Colonic mucosa (tissue), 4 donors: ENCODE results near the gene RGMA. TPM values are rescaled to one million over a fixed set of nuclear protein-coding genes. Genes with fewer than 3 reads are reported as not detected.

Source experiments
- DNase-seq: peaks from one replicate; pipeline ENCODE4 v3.0.0-alpha.2; 2020
- H3K27ac ChIP-seq: fragments of 200-600 bp; one replicate; pipeline ENCODE4 v1.8.0; 2021
- H3K27me3 ChIP-seq: fragments of 200-600 bp; one replicate; pipeline ENCODE4 v1.8.0; 2021
- H3K36me3 ChIP-seq: fragments of 200-600 bp; one replicate; pipeline ENCODE4 v1.8.0; 2021
- H3K4me1 ChIP-seq: fragments of 200-600 bp; one replicate; pipeline ENCODE4 v1.8.0; 2021; ENCODE audit warnings: mild to moderate bottlenecking
- H3K4me3 ChIP-seq: fragments of 200-600 bp; one replicate; pipeline ENCODE4 v1.8.0; 2021
- H3K9ac ChIP-seq, 2 donors: one replicate each; pipeline ENCODE4 v1.7.0; 2013; ENCODE audit warnings: control low read depth in 2 of 2, low read depth in 2 of 2, low read length in 2 of 2
- H3K9me3 ChIP-seq: fragments of 200-600 bp; one replicate; pipeline ENCODE4 v1.8.0; 2021
- CTCF ChIP-seq: fragments of 200-600 bp; IDR thresholded peaks from one replicate; pipeline ENCODE4 v1.8.0; 2022; ENCODE audit warnings: antibody characterized with exemption, mild to moderate bottlenecking
- intact Hi-C: fragments of 100-400 bp; cut with DNase I; formaldehyde crosslinking; loops from one replicate; pipeline ENCODE4 v1.14.1; 2022
- total RNA-seq, 2 donors: library from RNA; stranded (reverse); fragmentation: NEBNext Ultra II Directional in 1 of 2; extraction: Animal tissue kit (Norgen Biotek cat#: 25700) in 1 of 2; gene quantifications; one replicate each; pipeline ENCODE4 v1.2.1, GENCODE V29; 2021
- donor health status: healthy.
- donor health status: DM: no; HTN: no; CAD: no.
- donor health status: DM: no; HTN: no; CAD: no.

Gene RGMA
- total RNA-seq, 2 donors from 2014 or later = 4.2 to 12.4 TPM

- Histone ChIP-seq H3K36me3 (no peaks in the 10 kb centered on the region), H3K4me3 (no peak overlapping the region), H3K4me1 (no peaks in the 10 kb centered on the region), H3K27ac (no peak overlapping the region), H3K9me3 (no peaks in the 10 kb centered on the region), H3K27me3 (no peaks in the 10 kb centered on the region), H3K9ac (no peak overlapping the region)
- TF ChIP-seq CTCF = no peak
- intact Hi-C loops = no loop called here
- no peak for DNase-seq
Measured at GRCh38 chr15:93129702-93130488, 40.9 kb upstream of the RGMA start.

- H3K36me3 ChIP-seq = no peaks in the 10 kb centered on the region
Measured at GRCh38 chr15:93127286-93127685, 38.3 kb upstream of the RGMA start.

DNA sequence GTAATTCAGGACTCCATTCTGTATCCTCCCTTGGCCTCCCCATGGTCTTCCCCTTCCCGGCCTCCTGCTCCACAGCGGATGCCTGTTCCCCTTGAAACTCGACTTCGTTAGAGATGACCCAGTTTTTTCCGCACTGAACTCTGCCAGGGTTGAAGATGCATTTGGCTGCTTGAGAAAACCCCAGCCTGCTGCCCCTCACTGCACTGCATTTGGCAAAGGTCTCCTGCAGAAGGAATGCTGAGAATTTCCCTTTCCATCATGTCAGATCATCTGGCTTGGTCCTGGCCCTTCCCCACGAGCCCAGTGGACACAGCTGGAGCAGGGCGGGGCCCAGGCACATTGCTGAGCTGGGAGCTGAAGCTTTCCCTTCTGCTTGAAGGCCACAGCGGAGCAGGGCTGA, 37.6 kb upstream of the RGMA start:
- Histone ChIP-seq H3K9me3 (no peaks in the 10 kb centered on the region), H3K4me3 (no peak overlapping the region), H3K9ac (no peak overlapping the region), H3K27ac (no peak overlapping the region), H3K36me3 (no peaks in the 10 kb centered on the region), H3K4me1 (no peaks in the 10 kb centered on the region), H3K27me3 (no peaks in the 10 kb centered on the region)
- DNase-seq = no peak
- intact Hi-C loops = no loop called here
- TF ChIP-seq CTCF = no peak

More at GRCh38 chr15:93127286-93127685, 38.3 kb upstream of the RGMA start:
- TF ChIP-seq CTCF = no peak
- no peaks in the 10 kb centered on the region for H3K27me3 ChIP-seq
- H3K9ac ChIP-seq = no peak overlapping the region
- no peaks in the 10 kb centered on the region for H3K9me3 ChIP-seq
- intact Hi-C loops = no loop called here
- no peak overlapping the region for H3K4me3 ChIP-seq
- no peak overlapping the region for H3K27ac ChIP-seq
- H3K4me1 ChIP-seq = no peaks in the 10 kb centered on the region
- no peak for DNase-seq

DNA sequence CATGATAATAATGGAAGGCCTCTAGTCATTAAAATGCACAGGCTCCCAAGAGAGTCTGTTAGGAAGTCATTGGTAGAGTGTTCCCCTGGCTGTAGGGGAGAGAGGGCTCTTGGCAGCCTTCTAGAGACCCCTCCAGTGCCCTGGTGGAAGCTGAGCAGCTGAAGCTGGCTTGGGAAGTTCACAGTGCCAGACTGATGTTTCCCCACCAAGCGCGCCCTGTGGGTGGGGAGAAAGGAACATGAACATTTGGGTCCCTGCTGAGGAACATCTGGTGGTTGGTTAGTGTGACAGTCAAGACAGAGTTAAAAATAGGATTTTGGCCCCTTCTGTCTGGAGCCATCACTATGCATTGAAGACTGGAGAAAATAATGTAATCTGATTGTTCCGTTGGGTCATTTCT, 37.1 kb upstream of the RGMA start:
- H3K9ac ChIP-seq = no peak overlapping the region
- no peak for DNase-seq

DNA sequence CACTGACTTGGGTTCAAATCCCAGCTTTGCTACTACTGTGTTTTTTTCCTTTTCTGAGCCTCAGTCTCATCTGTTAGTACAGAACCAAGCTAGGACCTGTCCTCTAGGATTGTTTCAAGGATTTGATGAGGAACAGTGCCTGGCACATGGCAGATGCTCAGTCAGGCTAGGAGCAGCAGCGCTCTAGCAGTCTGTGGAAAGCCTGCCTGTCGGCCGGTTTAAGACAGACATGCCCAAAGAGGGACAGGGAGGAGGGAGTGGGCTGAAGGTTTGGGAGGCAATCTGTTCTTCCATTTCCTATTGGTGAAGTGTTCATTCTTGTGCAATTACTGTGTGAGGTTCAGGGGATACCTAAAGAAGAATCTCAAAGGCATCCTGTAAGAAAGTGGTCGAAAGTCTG, 35.1 kb upstream of the RGMA start:
- no peak for DNase-seq

More for the DNA sequence above, 37.1 kb upstream of the RGMA start:
- no peak overlapping the region for H3K4me3 ChIP-seq
- no peak overlapping the region for H3K27ac ChIP-seq
- H3K36me3 ChIP-seq = no peaks in the 10 kb centered on the region
- no peak for TF ChIP-seq CTCF
- no peaks in the 10 kb centered on the region for H3K27me3 ChIP-seq
- intact Hi-C loops = no loop called here
- H3K4me1 ChIP-seq = no peaks in the 10 kb centered on the region
- H3K9me3 ChIP-seq = no peaks in the 10 kb centered on the region

More for the DNA sequence above, 35.1 kb upstream of the RGMA start:
- Histone ChIP-seq H3K9me3 (no peaks in the 10 kb centered on the region), H3K4me1 (no peaks in the 10 kb centered on the region), H3K27me3 (no peaks in the 10 kb centered on the region), H3K4me3 (no peak overlapping the region), H3K27ac (no peak overlapping the region), H3K9ac (no peak overlapping the region), H3K36me3 (no peaks in the 10 kb centered on the region)
- no peak for TF ChIP-seq CTCF
- intact Hi-C loops = no loop called here
